BJ (cell line): Measurements from ENCODE around the gene CACNA1A. TPM values are rescaled to one million over a fixed set of nuclear protein-coding genes. Genes with fewer than 3 reads are reported as not detected.
"Not testable (repeated sequence)": the region's sequence is repeated elsewhere in the genome, so short reads cannot be mapped to it uniquely, and the experiment has no call there.

ENCODE experiments used
- CTCF ChIA-PET: fragments of 350-600 bp; formaldehyde crosslinking; extraction: SDS; loops from one replicate; lab custom pipeline; 2021; ENCODE audit warnings: antibody characterized with exemption, inconsistent platforms; lab: Yijun Ruan, JAX
- POLR2A ChIA-PET: fragments of 300-600 bp; sonication (Branson Sonifier 250); formaldehyde crosslinking; extraction: SDS; loops from one replicate; lab custom pipeline; 2021; ENCODE audit warnings: antibody characterized with exemption; lab: Charles Lee
- DNase-seq: peaks from one replicate; pipeline ENCODE4 v3.0.0-alpha.2; 2011; ENCODE audit warnings: low read depth
- H3K27me3 ChIP-seq: 2 replicates; pipeline ENCODE4 v1.6.0; 2011; ENCODE audit warnings: low read length; ENCODE audit not compliant: control insufficient read depth, insufficient read depth
- H3K36me3 ChIP-seq: 2 replicates; pipeline ENCODE4 v1.5.1; 2011; ENCODE audit warnings: low read length; ENCODE audit not compliant: control insufficient read depth, insufficient read depth
- H3K4me3 ChIP-seq: 2 replicates; pipeline ENCODE4 v1.5.1; 2011; ENCODE audit warnings: low read depth, mild to moderate bottlenecking, control low read depth, low read length
- polyA plus RNA-seq: library from polyadenylated mRNA; depleted of rRNA; stranded (reverse); fragments of >200 nt; gene quantifications from 2 replicates; pipeline ENCODE4 v1.2.3, GENCODE V29; 2011
- TF ChIP-seq, protein P1 (sequence below): IDR thresholded peaks from 2 replicates; pipeline ENCODE4 v1.5.1; 2011; ENCODE audit warnings: low read depth, mild to moderate bottlenecking, control low read depth, inconsistent platforms, low read length, moderate library complexity; ENCODE audit not compliant: insufficient read depth

Gene CACNA1A
- polyA plus RNA-seq, 1 experiment: 2.9 TPM

DNA sequence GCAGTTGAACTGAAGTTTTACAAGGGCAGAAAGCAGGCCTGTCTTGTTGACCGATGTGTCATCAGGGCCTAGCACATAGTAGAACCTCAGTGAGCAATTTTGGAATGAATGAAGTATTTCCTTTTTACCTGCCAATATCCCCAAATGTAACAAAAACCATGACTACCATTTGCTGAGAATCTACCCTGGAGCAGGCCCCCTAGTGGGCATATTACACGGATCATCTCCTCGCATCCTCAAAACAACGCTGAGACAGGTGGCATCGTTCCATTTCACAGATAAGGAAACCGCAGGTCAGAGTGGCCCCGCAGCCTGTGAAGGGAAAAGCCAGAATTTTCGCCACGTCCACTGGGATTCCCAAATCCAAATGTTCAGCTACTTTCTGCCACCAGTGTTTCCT is 77.9 kb downstream of the CACNA1A start:
- POLR2A ChIA-PET: no interaction called here
- TF ChIP-seq, protein P1, sequence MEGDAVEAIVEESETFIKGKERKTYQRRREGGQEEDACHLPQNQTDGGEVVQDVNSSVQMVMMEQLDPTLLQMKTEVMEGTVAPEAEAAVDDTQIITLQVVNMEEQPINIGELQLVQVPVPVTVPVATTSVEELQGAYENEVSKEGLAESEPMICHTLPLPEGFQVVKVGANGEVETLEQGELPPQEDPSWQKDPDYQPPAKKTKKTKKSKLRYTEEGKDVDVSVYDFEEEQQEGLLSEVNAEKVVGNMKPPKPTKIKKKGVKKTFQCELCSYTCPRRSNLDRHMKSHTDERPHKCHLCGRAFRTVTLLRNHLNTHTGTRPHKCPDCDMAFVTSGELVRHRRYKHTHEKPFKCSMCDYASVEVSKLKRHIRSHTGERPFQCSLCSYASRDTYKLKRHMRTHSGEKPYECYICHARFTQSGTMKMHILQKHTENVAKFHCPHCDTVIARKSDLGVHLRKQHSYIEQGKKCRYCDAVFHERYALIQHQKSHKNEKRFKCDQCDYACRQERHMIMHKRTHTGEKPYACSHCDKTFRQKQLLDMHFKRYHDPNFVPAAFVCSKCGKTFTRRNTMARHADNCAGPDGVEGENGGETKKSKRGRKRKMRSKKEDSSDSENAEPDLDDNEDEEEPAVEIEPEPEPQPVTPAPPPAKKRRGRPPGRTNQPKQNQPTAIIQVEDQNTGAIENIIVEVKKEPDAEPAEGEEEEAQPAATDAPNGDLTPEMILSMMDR: peak; percentile 66
- no peak for DNase-seq
- H3K4me3 ChIP-seq: no peak overlapping the region
- no peaks in the 10 kb centered on the region for H3K27me3 ChIP-seq
- CTCF ChIA-PET: interaction anchor here (0.7 to 4.3 kb wide), 10 partner anchors 10 to 177 kb away, joined by 3 to 21 read pairs (median 4); no protein-coding TSS in a partner anchor
- H3K36me3 ChIP-seq: no peaks in the 10 kb centered on the region

DNA sequence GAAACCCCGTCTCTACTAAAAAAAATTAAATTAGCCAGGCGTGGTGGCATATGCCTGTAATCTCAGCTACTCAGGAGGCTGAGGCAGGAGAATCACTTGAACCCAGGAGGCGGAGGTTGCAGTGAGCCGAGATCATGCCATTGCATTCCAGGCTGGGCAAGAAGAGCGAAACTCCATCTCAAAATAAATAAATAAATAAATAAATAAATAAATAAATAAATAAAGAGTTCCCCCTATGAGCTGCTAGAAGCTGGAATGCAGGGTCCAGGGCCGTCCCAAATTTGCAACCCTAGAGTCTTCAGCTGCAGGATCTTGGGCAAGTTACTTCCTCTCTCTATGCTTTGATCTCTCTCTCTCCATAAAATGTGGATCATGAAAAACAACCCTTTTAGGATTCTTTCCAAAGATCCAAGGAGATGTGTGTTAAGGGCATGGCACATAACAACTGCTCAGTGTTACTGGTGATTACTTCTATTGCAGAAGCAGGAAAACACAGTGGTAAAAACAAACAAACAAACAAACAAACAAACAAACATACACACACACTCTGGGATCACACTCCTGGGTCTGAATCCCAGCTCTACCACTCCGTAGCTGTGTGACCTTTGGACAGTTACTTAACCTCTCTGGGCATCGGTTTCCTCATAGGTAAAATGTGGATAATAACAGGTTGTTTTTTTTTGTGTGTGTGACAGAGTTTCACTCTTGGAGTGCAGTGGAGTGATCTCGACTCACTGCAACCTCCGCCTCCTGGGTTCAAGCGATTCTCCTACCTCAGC is 78.8 kb downstream of the CACNA1A start:
- Histone ChIP-seq H3K27me3 (no peaks in the 10 kb centered on the region), H3K4me3 (no peak overlapping the region), H3K36me3 (no peaks in the 10 kb centered on the region)
- TF ChIP-seq, protein P1: no peak
- no peak for DNase-seq
- ChIA-PET POLR2A (no interaction called here), CTCF (interaction anchor here (0.6 to 4.3 kb wide), 7 partner anchors 11 to 451 kb away, joined by 3 to 21 read pairs (median 3); no protein-coding TSS in a partner anchor)

DNA sequence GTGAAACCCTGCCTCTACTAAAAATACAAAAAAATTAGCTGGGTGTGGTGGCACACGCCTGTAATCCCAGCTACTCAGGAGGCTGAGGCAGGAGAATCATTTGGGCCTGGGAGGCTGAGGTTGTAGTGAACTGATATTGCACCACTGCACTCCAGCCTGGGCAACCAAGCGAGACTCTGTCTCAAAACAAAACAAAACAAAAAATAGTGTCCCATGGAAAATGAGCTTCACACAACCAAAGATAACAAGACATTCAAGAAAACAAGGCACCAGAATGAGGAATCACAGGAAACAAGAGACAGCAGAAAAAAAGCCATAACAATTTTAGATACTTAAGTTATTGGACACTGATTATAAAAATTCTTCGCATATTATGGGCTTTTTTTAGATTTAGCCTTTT is 80.4 kb downstream of the CACNA1A start:
- CTCF ChIA-PET: interaction anchor here (1.1 to 4.3 kb wide), 2 partner anchors 148 to 295 kb away, joined by 3 to 21 read pairs; no protein-coding TSS in a partner anchor
- H3K27me3 ChIP-seq, H3K4me3 ChIP-seq, DNase-seq, H3K36me3 ChIP-seq, POLR2A ChIA-PET: not testable (repeated sequence)

DNA sequence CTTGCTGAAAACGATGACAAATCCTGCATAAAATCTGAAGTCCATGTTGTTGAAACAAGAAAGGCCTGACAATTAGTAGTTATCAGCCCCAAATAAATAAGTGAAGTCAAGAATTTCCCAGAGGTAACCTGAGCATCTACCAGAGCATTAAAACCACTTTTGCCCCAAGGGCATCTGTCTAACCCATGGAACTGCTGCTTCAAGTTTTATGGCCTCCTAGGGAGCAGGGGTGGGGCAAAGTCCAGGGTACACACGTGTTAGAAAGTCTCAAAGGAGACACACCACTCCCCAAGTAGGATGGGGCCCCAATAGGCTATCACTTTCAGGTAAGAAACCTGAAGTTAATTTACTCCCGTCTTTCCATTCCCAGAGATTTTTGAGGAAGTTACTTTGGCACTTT is 81.1 kb downstream of the CACNA1A start:
- H3K36me3 ChIP-seq: no peaks in the 10 kb centered on the region
- H3K27me3 ChIP-seq: no peaks in the 10 kb centered on the region
- H3K4me3 ChIP-seq: no peak overlapping the region
- ChIA-PET CTCF (interaction anchor here (1.7 to 4.3 kb wide), 2 partner anchors 34 to 147 kb away, joined by 3 to 21 read pairs; no protein-coding TSS in a partner anchor), POLR2A (no interaction called here)
- TF ChIP-seq, protein P1: no peak
- DNase-seq: no peak

DNA sequence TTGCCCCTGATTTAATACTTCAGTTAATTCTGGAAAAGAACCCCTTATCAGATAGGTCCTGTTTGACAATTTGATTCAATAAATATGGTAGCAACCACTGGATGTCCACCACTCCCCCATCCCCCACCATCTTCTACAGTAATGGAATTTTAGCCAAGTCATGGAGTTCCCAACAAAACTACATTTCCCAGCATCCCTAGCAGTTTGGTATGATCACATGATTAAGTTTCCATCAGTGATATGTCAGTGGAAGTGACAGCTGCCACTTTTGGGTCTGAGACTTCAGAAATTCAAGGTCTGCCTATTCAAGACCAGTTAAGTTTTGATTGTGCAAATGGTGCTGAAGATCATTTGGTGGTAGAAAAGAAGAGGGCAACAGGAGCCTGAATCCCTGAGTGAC is 85.5 kb downstream of the CACNA1A start:
- H3K36me3 ChIP-seq: no peaks in the 10 kb centered on the region
- H3K4me3 ChIP-seq: no peak overlapping the region
- ChIA-PET POLR2A (no interaction called here), CTCF (no interaction called here)
- TF ChIP-seq, protein P1: no peak
- no peak for DNase-seq
- H3K27me3 ChIP-seq: no peaks in the 10 kb centered on the region
